K562 (cell line): ENCODE data around the gene ADAT3. TPM values are rescaled to one million over a fixed set of nuclear protein-coding genes. Genes with fewer than 3 reads are reported as not detected.

ENCODE experiments used
- BRD4 ChIP-seq: fragments of 200-600 bp; sonication (generic); IDR thresholded peaks from 2 replicates; pipeline ENCODE4 v1.6.1; 2017; ENCODE audit warnings: inconsistent platforms
- CBX8 ChIP-seq: fragments of 200-600 bp; sonication (generic); IDR thresholded peaks from 2 replicates; pipeline ENCODE4 v1.6.1; 2012; ENCODE audit warnings: borderline replicate concordance, mixed run types, low read depth, mild to moderate bottlenecking, moderate library complexity, mixed read lengths, low read length, control low read depth, inconsistent platforms; ENCODE audit not compliant: poor library complexity, severe bottlenecking; ENCODE audit errors: extremely low read depth
- EP400 ChIP-seq: fragments of 450-650 bp; IDR thresholded peaks from 2 replicates; pipeline ENCODE4 v1.6.1; 2017; ENCODE audit warnings: antibody characterized with exemption, mild to moderate bottlenecking, moderate library complexity
- FOXP1 ChIP-seq: sonication (generic); formaldehyde crosslinking; IDR thresholded peaks from 2 replicates; pipeline ENCODE4 v1.8.0; 2022; ENCODE audit warnings: mild to moderate bottlenecking, missing genetic modification reagents
- LEF1 ChIP-seq: fragments of 450-650 bp; IDR thresholded peaks from 2 replicates; pipeline ENCODE4 v1.6.1; 2016; ENCODE audit warnings: mild to moderate bottlenecking
- POLR2B ChIP-seq: fragments of 450-650 bp; IDR thresholded peaks from 2 replicates; pipeline ENCODE4 v1.6.1; 2018; ENCODE audit warnings: low read depth; ENCODE audit not compliant: partially characterized antibody
- PRMT5 ChIP-seq: sonication (generic); formaldehyde crosslinking; IDR thresholded peaks from 2 replicates; pipeline ENCODE4 v1.5.0; 2020; ENCODE audit warnings: missing genetic modification reagents
- SRF ChIP-seq, 2 experiments: fragments of 250-450, 450-650 bp in 1 of 2; sonication (Bioruptor Pico) in 1 of 2; sonication (generic) in 1 of 2; formaldehyde crosslinking; IDR thresholded peaks; 2 replicates each; pipeline versions ENCODE4 v1.5.0 to v1.5.1; 2020 to 2022; ENCODE audit warnings: mild to moderate bottlenecking in 1 of 2, missing genetic modification reagents in 1 of 2
- TAL1 ChIP-seq: fragments of 450-650 bp; IDR thresholded peaks from 2 replicates; pipeline ENCODE4 v1.6.1; 2016; ENCODE audit warnings: mild to moderate bottlenecking
- THAP12 ChIP-seq: fragments of 250-450 bp; sonication (Bioruptor Pico); IDR thresholded peaks from 2 replicates; pipeline ENCODE4 v1.9.0; 2021; ENCODE audit warnings: mild to moderate bottlenecking, inconsistent platforms
- THRB ChIP-seq: fragments of 450-650 bp; formaldehyde crosslinking; conservative IDR thresholded peaks from 2 replicates; pipeline ENCODE4 v1.4.0; 2022; ENCODE audit warnings: mild to moderate bottlenecking, missing genetic modification characterization
- TRIM25 ChIP-seq: fragments of 450-650 bp; IDR thresholded peaks from 2 replicates; pipeline ENCODE4 v1.7.0; 2016; ENCODE audit warnings: borderline replicate concordance
- ZNF184 ChIP-seq: sonication (generic); formaldehyde crosslinking; IDR thresholded peaks from 2 replicates; pipeline ENCODE4 v1.5.0; 2020; ENCODE audit warnings: missing genetic modification reagents
- ZNF263 ChIP-seq: sonication (generic); formaldehyde crosslinking; IDR thresholded peaks from 2 replicates; pipeline ENCODE4 v1.8.0; 2022; ENCODE audit warnings: mild to moderate bottlenecking, missing genetic modification reagents, borderline replicate concordance
- polyA plus RNA-seq, 8 experiments: library from polyadenylated mRNA; depleted of rRNA in 4 of 8; stranded (reverse) in 5 of 8; unstranded in 3 of 8; fragments of >200 nt; fragmentation: Nextera tagmentation in 2 of 8; fragmentation: Illumina TruSeq in 1 of 8; extraction: Ambion mirVana in 2 of 8; extraction: Trizol in 1 of 8; gene quantifications; 2 replicates each; pipeline versions ENCODE4 v1.2.1 to v1.2.3, GENCODE V29; 2011 to 2014; ENCODE audit warnings: inconsistent platforms in 1 of 8, missing spikeins in 1 of 8
- total RNA-seq, 7 experiments: library from RNA; depleted of rRNA in 6 of 7; stranded (reverse); fragments of >200 nt in 6 of 7; fragmentation: Illumina TruSeq in 2 of 7; extraction: Trizol in 2 of 7; gene quantifications; 2 replicates each; pipeline versions ENCODE4 v1.2.1 to v1.2.3, GENCODE V29; 2011 to 2021; ENCODE audit warnings: low replicate concordance in 1 of 7
- TF ChIP-seq, protein P1 (sequence below): fragments of 450-650 bp; IDR thresholded peaks from 2 replicates; pipeline ENCODE4 v1.6.1; 2016; ENCODE audit warnings: borderline replicate concordance
- TF ChIP-seq, protein P2 (sequence below): fragments of 250-450 bp; sonication (Bioruptor Pico); IDR thresholded peaks from 2 replicates; pipeline ENCODE4 v1.5.0; 2021
- TF ChIP-seq, protein P3 (sequence below): sonication (generic); formaldehyde crosslinking; IDR thresholded peaks from 2 replicates; pipeline ENCODE4 v1.8.0; 2022; ENCODE audit warnings: missing genetic modification reagents, mild to moderate bottlenecking, moderate library complexity, borderline replicate concordance

Gene ADAT3
- total and polyA plus RNA-seq, 9 of the 15 experiments (the other 6 are each of a cell fraction or from before 2014, with no cell fraction given) = 0.67 to 15.6 (median 7.8) TPM; not detected in 4

- TF ChIP-seq, protein P1, sequence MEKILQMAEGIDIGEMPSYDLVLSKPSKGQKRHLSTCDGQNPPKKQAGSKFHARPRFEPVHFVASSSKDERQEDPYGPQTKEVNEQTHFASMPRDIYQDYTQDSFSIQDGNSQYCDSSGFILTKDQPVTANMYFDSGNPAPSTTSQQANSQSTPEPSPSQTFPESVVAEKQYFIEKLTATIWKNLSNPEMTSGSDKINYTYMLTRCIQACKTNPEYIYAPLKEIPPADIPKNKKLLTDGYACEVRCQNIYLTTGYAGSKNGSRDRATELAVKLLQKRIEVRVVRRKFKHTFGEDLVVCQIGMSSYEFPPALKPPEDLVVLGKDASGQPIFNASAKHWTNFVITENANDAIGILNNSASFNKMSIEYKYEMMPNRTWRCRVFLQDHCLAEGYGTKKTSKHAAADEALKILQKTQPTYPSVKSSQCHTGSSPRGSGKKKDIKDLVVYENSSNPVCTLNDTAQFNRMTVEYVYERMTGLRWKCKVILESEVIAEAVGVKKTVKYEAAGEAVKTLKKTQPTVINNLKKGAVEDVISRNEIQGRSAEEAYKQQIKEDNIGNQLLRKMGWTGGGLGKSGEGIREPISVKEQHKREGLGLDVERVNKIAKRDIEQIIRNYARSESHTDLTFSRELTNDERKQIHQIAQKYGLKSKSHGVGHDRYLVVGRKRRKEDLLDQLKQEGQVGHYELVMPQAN = peak; percentile 12; the same call in 1 of the 2 replicates
- peak; percentile 17 for TF ChIP-seq POLR2B
- TF ChIP-seq BRD4 = no peak
- TF ChIP-seq LEF1 = no peak
- TF ChIP-seq THAP12 (CRISPR knock-in tag) = peak; percentile 27; the same call in 1 of the 2 replicates
- no peak for TF ChIP-seq THRB (CRISPR knock-in tag)
- no peak for TF ChIP-seq SRF (CRISPR knock-in tag; IDR thresholded peaks at IDR 0.05)
- TF ChIP-seq PRMT5 (CRISPR knock-in tag) = no peak
- TF ChIP-seq CBX8 = no peak
- TF ChIP-seq, protein P2, sequence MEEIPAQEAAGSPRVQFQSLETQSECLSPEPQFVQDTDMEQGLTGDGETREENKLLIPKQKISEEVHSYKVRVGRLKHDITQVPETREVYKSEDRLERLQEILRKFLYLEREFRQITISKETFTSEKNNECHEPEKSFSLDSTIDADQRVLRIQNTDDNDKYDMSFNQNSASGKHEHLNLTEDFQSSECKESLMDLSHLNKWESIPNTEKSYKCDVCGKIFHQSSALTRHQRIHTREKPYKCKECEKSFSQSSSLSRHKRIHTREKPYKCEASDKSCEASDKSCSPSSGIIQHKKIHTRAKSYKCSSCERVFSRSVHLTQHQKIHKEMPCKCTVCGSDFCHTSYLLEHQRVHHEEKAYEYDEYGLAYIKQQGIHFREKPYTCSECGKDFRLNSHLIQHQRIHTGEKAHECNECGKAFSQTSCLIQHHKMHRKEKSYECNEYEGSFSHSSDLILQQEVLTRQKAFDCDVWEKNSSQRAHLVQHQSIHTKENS = no peak
- peak; percentile 15; the same call in 1 of the 2 replicates for TF ChIP-seq FOXP1 (CRISPR knock-in tag)
- TF ChIP-seq, protein P3, sequence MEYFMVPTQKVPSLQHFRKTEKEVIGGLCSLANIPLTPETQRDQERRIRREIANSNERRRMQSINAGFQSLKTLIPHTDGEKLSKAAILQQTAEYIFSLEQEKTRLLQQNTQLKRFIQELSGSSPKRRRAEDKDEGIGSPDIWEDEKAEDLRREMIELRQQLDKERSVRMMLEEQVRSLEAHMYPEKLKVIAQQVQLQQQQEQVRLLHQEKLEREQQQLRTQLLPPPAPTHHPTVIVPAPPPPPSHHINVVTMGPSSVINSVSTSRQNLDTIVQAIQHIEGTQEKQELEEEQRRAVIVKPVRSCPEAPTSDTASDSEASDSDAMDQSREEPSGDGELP (CRISPR knock-in tag) = peak; percentile 59; the same call in 1 of the 2 replicates
- TF ChIP-seq TRIM25 = no peak
- no peak for TF ChIP-seq EP400
- TF ChIP-seq ZNF184 (CRISPR knock-in tag) = no peak
- TF ChIP-seq ZNF263 (CRISPR knock-in tag) = peak; percentile 52; the same call in 1 of the 2 replicates
- TF ChIP-seq TAL1 = no peak
These were observed 48.9 kb upstream of the ADAT3 start (continued) for GRCh38 chr19:1856345-1856697.
